Keratinocyte (primary cell): ENCODE results near the gene VSIG4.

ENCODE experiments used
- EZH2 ChIP-seq: IDR thresholded peaks from one replicate; pipeline ENCODE4 v1.6.1; 2012; ENCODE audit warnings: inconsistent platforms, mild to moderate bottlenecking, low read length, moderate library complexity
- TF ChIP-seq, protein P1 (sequence below), 3 experiments: IDR thresholded peaks in 1 of 3; conservative IDR thresholded peaks in 1 of 3; optimal IDR thresholded peaks in 1 of 3; 2 replicates in 2 of 3; 3 replicates in 1 of 3; pipeline versions ENCODE3 to v1.5.1; 2011; ENCODE audit warnings: low read length in 3 of 3, mild to moderate bottlenecking in 3 of 3, moderate library complexity in 2 of 3, control low read depth in 1 of 3, inconsistent platforms in 1 of 3; ENCODE audit not compliant: insufficient read depth in 2 of 3; ENCODE audit errors: extremely low read depth in 1 of 3

DNA sequence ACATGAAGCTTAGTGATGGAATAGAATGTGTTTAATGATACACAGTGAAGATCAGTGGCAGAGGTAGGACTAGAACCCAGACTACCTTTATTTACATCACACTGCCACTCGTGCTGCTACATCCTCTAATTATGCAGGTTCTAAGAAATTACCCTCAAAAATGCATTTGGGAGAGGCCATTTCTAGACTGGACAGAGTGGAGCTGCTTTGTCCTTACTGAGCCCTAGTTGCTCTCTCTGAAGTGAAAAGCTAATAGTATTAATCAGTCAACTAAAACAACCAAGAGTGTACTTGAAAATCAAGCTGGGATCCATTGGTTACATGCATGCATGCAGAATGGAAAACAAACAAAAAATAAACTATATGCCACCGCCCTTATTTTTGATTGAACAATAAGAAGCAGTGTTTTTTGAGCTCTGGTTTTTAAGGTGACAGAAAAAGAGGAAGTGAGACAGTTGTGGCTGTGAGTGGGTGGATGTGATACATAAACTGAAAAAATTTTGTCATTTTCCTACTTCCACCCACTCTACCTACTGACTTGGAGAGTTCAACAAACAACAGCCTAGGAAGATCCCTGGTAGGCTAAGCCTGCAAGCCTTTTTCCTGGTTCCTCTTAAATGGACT is 6.8 kb upstream of the VSIG4 start:
- TF ChIP-seq, protein P1, sequence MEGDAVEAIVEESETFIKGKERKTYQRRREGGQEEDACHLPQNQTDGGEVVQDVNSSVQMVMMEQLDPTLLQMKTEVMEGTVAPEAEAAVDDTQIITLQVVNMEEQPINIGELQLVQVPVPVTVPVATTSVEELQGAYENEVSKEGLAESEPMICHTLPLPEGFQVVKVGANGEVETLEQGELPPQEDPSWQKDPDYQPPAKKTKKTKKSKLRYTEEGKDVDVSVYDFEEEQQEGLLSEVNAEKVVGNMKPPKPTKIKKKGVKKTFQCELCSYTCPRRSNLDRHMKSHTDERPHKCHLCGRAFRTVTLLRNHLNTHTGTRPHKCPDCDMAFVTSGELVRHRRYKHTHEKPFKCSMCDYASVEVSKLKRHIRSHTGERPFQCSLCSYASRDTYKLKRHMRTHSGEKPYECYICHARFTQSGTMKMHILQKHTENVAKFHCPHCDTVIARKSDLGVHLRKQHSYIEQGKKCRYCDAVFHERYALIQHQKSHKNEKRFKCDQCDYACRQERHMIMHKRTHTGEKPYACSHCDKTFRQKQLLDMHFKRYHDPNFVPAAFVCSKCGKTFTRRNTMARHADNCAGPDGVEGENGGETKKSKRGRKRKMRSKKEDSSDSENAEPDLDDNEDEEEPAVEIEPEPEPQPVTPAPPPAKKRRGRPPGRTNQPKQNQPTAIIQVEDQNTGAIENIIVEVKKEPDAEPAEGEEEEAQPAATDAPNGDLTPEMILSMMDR (optimal IDR thresholded peaks at IDR 0.05 in 1 of 3, IDR thresholded peaks at IDR 0.05 in 1 of 3, conservative IDR thresholded peaks at IDR 0.05 in 1 of 3; ENCODE audit: extremely low read depth in 1 of 3, insufficient read depth in 2 of 3, low read length in 3 of 3): no peak
- no peak for TF ChIP-seq EZH2
